Neural progenitor cell (in vitro differentiated cells): Measurements from ENCODE around the gene LUC7L3. TPM values are rescaled to one million over a fixed set of nuclear protein-coding genes. Genes with fewer than 3 reads are reported as not detected.

Experiments used
- DNase-seq: peaks from one replicate; pipeline ENCODE4 v3.0.0-alpha.2; 2016; ENCODE audit warnings: low spot score
- H2AFZ ChIP-seq: fragments of 200-600 bp; sonication (generic); replicated peaks from 2 replicates; pipeline ENCODE4 v1.6.1; 2016; ENCODE audit warnings: antibody characterized with exemption
- H3F3A ChIP-seq: fragments of 200-600 bp; sonication (generic); 2 replicates; pipeline ENCODE4 v1.6.1; 2016; ENCODE audit warnings: antibody characterized with exemption, low read depth
- H3K27ac ChIP-seq: fragments of 200-600 bp; sonication (generic); 2 replicates; pipeline ENCODE4 v1.5.1; 2016; ENCODE audit warnings: mild to moderate bottlenecking
- H3K27me3 ChIP-seq: fragments of 200-600 bp; sonication (generic); 2 replicates; pipeline ENCODE4 v1.6.1; 2016; ENCODE audit warnings: mild to moderate bottlenecking, moderate library complexity
- H3K36me3 ChIP-seq: fragments of 200-600 bp; sonication (generic); 2 replicates; pipeline ENCODE4 v1.5.1; 2016
- H3K4me1 ChIP-seq: fragments of 200-600 bp; sonication (generic); 2 replicates; pipeline ENCODE4 v1.6.1; 2016; ENCODE audit warnings: mixed run types
- H3K4me2 ChIP-seq: fragments of 200-600 bp; sonication (generic); 2 replicates; pipeline ENCODE4 v1.6.1; 2016
- H3K4me3 ChIP-seq: fragments of 200-600 bp; sonication (generic); 2 replicates; pipeline ENCODE4 v1.5.1; 2016
- H3K79me2 ChIP-seq: fragments of 200-600 bp; sonication (generic); 2 replicates; pipeline ENCODE4 v1.6.1; 2016; ENCODE audit warnings: low read depth
- H3K9ac ChIP-seq: fragments of 200-600 bp; sonication (generic); 2 replicates; pipeline ENCODE4 v1.6.1; 2016
- H3K9me3 ChIP-seq: fragments of 200-600 bp; sonication (generic); 2 replicates; pipeline ENCODE4 v1.5.1; 2016; ENCODE audit warnings: low read depth
- H4K20me1 ChIP-seq: fragments of 200-600 bp; sonication (generic); 2 replicates; pipeline ENCODE4 v1.6.1; 2016; ENCODE audit warnings: low read depth
- H3K27ac Mint-ChIP-seq: 3 replicates; pipeline ENCODE4 v1.8.0; 2021; ENCODE audit warnings: mixed read lengths
- H3K27me3 Mint-ChIP-seq: 2 replicates; pipeline ENCODE4 v1.8.0; 2022; ENCODE audit warnings: low read depth, mild to moderate bottlenecking, inconsistent platforms, moderate library complexity, mixed read lengths; ENCODE audit not compliant: insufficient read depth
- H3K36me3 Mint-ChIP-seq: 3 replicates; pipeline ENCODE4 v1.8.0; 2021; ENCODE audit warnings: mixed read lengths
- H3K4me1 Mint-ChIP-seq: 3 replicates; pipeline ENCODE4 v1.8.0; 2021; ENCODE audit warnings: mixed read lengths
- H3K4me3 Mint-ChIP-seq: 3 replicates; pipeline ENCODE4 v1.8.0; 2021; ENCODE audit warnings: mild to moderate bottlenecking, moderate library complexity, mixed read lengths
- H3K9me3 Mint-ChIP-seq: 3 replicates; pipeline ENCODE4 v1.8.0; 2020; ENCODE audit warnings: mixed read lengths
- CTCF ChIP-seq: fragments of 200-600 bp; sonication (generic); IDR thresholded peaks from 2 replicates; pipeline ENCODE4 v1.5.1; 2017; ENCODE audit warnings: antibody characterized with exemption, mild to moderate bottlenecking
- EZH2 ChIP-seq: fragments of 200-600 bp; sonication (generic); IDR thresholded peaks from 2 replicates; pipeline ENCODE4 v1.6.1; 2017; ENCODE audit warnings: antibody characterized with exemption, mild to moderate bottlenecking, moderate library complexity
- EZH2phosphoT487 ChIP-seq: fragments of 200-600 bp; sonication (generic); IDR thresholded peaks from 2 replicates; pipeline ENCODE4 v1.6.1; 2017; ENCODE audit warnings: antibody characterized with exemption
- total RNA-seq: library from RNA; depleted of rRNA; stranded (reverse); fragments of >200 nt; gene quantifications from 2 replicates; pipeline ENCODE4 v1.2.3, GENCODE V29; 2015; ENCODE audit warnings: low replicate concordance

Gene LUC7L3
- total RNA-seq, 1 donor from 2014 or later: 374 TPM

- Histone ChIP-seq H3K9ac (no peak overlapping the region), H3K79me2 (peaks cover 11% of the 10 kb centered on the region)
Measured at GRCh38 chr17:50715471-50715870, 3.9 kb upstream of the LUC7L3 start.

GRCh38 chr17:50719924-50720794 is 756 bp downstream of the LUC7L3 start:
- TF ChIP-seq CTCF (no peak), EZH2phosphoT487 (no peak), EZH2 (no peak)
- Histone ChIP-seq H3K4me2 (peak overlapping the region; percentile 98), H3K4me1 (peaks cover 23% of the 10 kb centered on the region), H2AFZ (peak overlapping the region; percentile 53), H3K27ac (peak overlapping the region; percentile 99), H3K4me3 (peak overlapping the region; percentile 88), H3K36me3 (peaks cover 2% of the 10 kb centered on the region), H3K9ac (peak overlapping the region; percentile 98), H3K27me3 (no peaks in the 10 kb centered on the region), H3F3A (peaks cover 11% of the 10 kb centered on the region), H3K79me2 (peaks cover 58% of the 10 kb centered on the region), H4K20me1 (peaks cover 52% of the 10 kb centered on the region), H3K9me3 (no peaks in the 10 kb centered on the region)
- peaks cover 27% of the 10 kb centered on the region for H3K4me1 Mint-ChIP-seq
- no peaks in the 10 kb centered on the region for H3K27me3 Mint-ChIP-seq
- H3K36me3 Mint-ChIP-seq: no peaks in the 10 kb centered on the region
- peak overlapping the region; percentile 87 for H3K27ac Mint-ChIP-seq
- peak overlapping the region; percentile 95 for H3K4me3 Mint-ChIP-seq
- DNase-seq: no peak
- H3K9me3 Mint-ChIP-seq: no peaks in the 10 kb centered on the region

More at GRCh38 chr17:50715471-50715870, 3.9 kb upstream of the LUC7L3 start:
- H3K36me3 Mint-ChIP-seq: no peaks in the 10 kb centered on the region
- no peak overlapping the region for H3K27ac Mint-ChIP-seq
- H3K27me3 Mint-ChIP-seq: no peaks in the 10 kb centered on the region
- H3K4me3 Mint-ChIP-seq: no peak overlapping the region
- DNase-seq: no peak
- peaks cover 10% of the 10 kb centered on the region for H3K4me1 Mint-ChIP-seq
- Histone ChIP-seq H3K4me2 (no peak overlapping the region), H3K9me3 (no peaks in the 10 kb centered on the region), H3K27me3 (no peaks in the 10 kb centered on the region), H2AFZ (no peak overlapping the region), H3K4me1 (peaks cover 3% of the 10 kb centered on the region), H3K36me3 (no peaks in the 10 kb centered on the region), H3F3A (peaks cover 11% of the 10 kb centered on the region), H3K27ac (no peak overlapping the region), H3K4me3 (no peak overlapping the region), H4K20me1 (peaks cover 5% of the 10 kb centered on the region)
- TF ChIP-seq EZH2 (no peak), EZH2phosphoT487 (no peak), CTCF (no peak)
- H3K9me3 Mint-ChIP-seq: no peaks in the 10 kb centered on the region

GRCh38 chr17:50721194-50722010 is 2.0 kb downstream of the LUC7L3 start:
- H3K4me3 Mint-ChIP-seq: peak overlapping the region; percentile 95
- peak overlapping the region; percentile 17 for H3K27ac Mint-ChIP-seq
- Histone ChIP-seq H3K9me3 (no peaks in the 10 kb centered on the region), H3K4me2 (peak overlapping the region; percentile 98), H3K27me3 (no peaks in the 10 kb centered on the region), H3K36me3 (peaks cover 2% of the 10 kb centered on the region), H3K4me1 (peaks cover 23% of the 10 kb centered on the region), H3K79me2 (peaks cover 70% of the 10 kb centered on the region), H3K4me3 (peak overlapping the region; percentile 88), H4K20me1 (peaks cover 65% of the 10 kb centered on the region), H3K9ac (peak overlapping the region; percentile 98), H3K27ac (no peak overlapping the region), H2AFZ (no peak overlapping the region), H3F3A (peaks cover 18% of the 10 kb centered on the region)
- no peaks in the 10 kb centered on the region for H3K36me3 Mint-ChIP-seq
- no peaks in the 10 kb centered on the region for H3K27me3 Mint-ChIP-seq
- TF ChIP-seq EZH2phosphoT487 (no peak), EZH2 (no peak), CTCF (no peak)
- H3K9me3 Mint-ChIP-seq: no peaks in the 10 kb centered on the region
- DNase-seq: no peak
- peaks cover 27% of the 10 kb centered on the region for H3K4me1 Mint-ChIP-seq
